ENCODE results near the gene RBBP4.
A peak's percentile ranks its signal among the peaks of the same experiment; 100 is the strongest.

RBBP4 gene

DNA sequence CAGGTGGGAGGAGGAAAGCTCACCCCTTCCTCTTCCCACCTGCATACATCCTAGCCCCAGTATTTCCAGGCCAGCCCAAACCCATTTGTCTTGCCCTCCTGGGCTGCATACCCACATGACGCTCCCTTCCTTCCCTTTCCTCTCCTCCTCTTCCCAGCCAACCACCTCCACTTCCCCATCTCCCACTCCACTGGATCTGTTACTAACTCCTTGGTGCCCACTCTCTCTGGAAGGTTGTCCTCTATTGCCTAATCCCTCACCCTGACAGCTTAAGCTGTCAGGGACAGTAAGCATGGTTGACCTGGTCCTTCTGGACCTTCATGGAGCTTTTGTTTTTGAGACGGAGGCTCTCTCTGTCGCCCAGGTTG, 74.6 kb downstream of the RBBP4 start:
- peak overlapping the region; percentile 23; the same call in 1 of the 2 replicates for H3K4me2 ChIP-seq (ENCODE audit: low read depth, low read length)
- no peak overlapping the region for H3K27ac ChIP-seq (ENCODE audit: low read length)
- H3K9me3 ChIP-seq (replicated peaks; ENCODE audit: insufficient read depth, low read length), result no peaks in the 10 kb centered on the region
- peak overlapping the region; percentile 61 for H2AFZ ChIP-seq (ENCODE audit: low read length)
- peaks cover 14% of the 10 kb centered on the region for H3K4me1 ChIP-seq (ENCODE audit: low read length)
- H3F3A ChIP-seq (ENCODE audit: insufficient read depth, low read length), result no peaks in the 10 kb centered on the region
- H3K27me3 ChIP-seq (replicated peaks; ENCODE audit: insufficient read depth, low read length), result no peaks in the 10 kb centered on the region
- H3K9me2 ChIP-seq (replicated peaks; ENCODE audit: insufficient read depth, low read length), result no peaks in the 10 kb centered on the region
- no peaks in the 10 kb centered on the region for H3K36me3 ChIP-seq (replicated peaks; ENCODE audit: insufficient read depth, low read length)
- no peak overlapping the region for H3K9ac ChIP-seq (ENCODE audit: low read length)
- H3K4me3 ChIP-seq (ENCODE audit: low read length), result no peak overlapping the region
- no peaks in the 10 kb centered on the region for H4K20me1 ChIP-seq (ENCODE audit: insufficient read depth, low read length)
- H3K79me2 ChIP-seq (ENCODE audit: low read length), result no peaks in the 10 kb centered on the region
- TF ChIP-seq EZH2phosphoT487 (IDR thresholded peaks at IDR 0.05; ENCODE audit: low read length), result no peak
- TF ChIP-seq, protein P1, sequence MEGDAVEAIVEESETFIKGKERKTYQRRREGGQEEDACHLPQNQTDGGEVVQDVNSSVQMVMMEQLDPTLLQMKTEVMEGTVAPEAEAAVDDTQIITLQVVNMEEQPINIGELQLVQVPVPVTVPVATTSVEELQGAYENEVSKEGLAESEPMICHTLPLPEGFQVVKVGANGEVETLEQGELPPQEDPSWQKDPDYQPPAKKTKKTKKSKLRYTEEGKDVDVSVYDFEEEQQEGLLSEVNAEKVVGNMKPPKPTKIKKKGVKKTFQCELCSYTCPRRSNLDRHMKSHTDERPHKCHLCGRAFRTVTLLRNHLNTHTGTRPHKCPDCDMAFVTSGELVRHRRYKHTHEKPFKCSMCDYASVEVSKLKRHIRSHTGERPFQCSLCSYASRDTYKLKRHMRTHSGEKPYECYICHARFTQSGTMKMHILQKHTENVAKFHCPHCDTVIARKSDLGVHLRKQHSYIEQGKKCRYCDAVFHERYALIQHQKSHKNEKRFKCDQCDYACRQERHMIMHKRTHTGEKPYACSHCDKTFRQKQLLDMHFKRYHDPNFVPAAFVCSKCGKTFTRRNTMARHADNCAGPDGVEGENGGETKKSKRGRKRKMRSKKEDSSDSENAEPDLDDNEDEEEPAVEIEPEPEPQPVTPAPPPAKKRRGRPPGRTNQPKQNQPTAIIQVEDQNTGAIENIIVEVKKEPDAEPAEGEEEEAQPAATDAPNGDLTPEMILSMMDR (IDR thresholded peaks at IDR 0.05; ENCODE audit: low read length), result no peak
- TF ChIP-seq EZH2 (optimal IDR thresholded peaks at IDR 0.05; ENCODE audit: low read depth, low read length), result no peak
- DNase-seq, result no peak

DNA sequence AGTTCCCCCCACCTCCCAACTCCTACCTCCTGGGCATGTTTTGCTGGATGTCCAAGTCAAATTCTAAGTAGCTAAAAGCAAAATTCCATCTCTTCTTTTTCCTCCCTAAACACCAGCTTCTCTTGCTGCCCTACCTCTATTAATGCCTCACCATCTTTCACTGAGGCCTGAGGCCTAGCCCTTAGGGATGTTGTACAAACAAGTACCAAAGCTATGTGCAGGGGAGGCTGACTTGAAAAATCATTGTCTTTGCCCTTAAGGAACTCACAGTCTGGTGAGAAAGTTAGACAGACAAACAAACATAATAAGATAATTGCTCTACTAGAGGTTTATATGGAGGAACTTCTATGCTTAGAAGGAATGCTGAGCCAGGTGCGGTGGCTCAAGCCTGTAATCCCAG, 76.9 kb downstream of the RBBP4 start:
- Histone ChIP-seq H3K4me1 (ENCODE audit: low read length) (peaks cover 14% of the 10 kb centered on the region), H3K27me3 (replicated peaks; ENCODE audit: insufficient read depth, low read length) (no peaks in the 10 kb centered on the region), H3K27ac (ENCODE audit: low read length) (no peak overlapping the region), H3K36me3 (replicated peaks; ENCODE audit: insufficient read depth, low read length) (no peaks in the 10 kb centered on the region), H2AFZ (ENCODE audit: low read length) (no peak overlapping the region), H4K20me1 (ENCODE audit: insufficient read depth, low read length) (no peaks in the 10 kb centered on the region), H3K4me2 (ENCODE audit: low read depth, low read length) (no peak overlapping the region), H3K9me2 (replicated peaks; ENCODE audit: insufficient read depth, low read length) (no peaks in the 10 kb centered on the region), H3F3A (ENCODE audit: insufficient read depth, low read length) (no peaks in the 10 kb centered on the region), H3K9me3 (replicated peaks; ENCODE audit: insufficient read depth, low read length) (no peaks in the 10 kb centered on the region), H3K9ac (ENCODE audit: low read length) (no peak overlapping the region), H3K4me3 (ENCODE audit: low read length) (no peak overlapping the region), H3K79me2 (ENCODE audit: low read length) (no peaks in the 10 kb centered on the region)
- TF ChIP-seq, protein P1 (IDR thresholded peaks at IDR 0.05; ENCODE audit: low read length), result no peak
- no peak for TF ChIP-seq EZH2 (optimal IDR thresholded peaks at IDR 0.05; ENCODE audit: low read depth, low read length)
- no peak for DNase-seq

DNA sequence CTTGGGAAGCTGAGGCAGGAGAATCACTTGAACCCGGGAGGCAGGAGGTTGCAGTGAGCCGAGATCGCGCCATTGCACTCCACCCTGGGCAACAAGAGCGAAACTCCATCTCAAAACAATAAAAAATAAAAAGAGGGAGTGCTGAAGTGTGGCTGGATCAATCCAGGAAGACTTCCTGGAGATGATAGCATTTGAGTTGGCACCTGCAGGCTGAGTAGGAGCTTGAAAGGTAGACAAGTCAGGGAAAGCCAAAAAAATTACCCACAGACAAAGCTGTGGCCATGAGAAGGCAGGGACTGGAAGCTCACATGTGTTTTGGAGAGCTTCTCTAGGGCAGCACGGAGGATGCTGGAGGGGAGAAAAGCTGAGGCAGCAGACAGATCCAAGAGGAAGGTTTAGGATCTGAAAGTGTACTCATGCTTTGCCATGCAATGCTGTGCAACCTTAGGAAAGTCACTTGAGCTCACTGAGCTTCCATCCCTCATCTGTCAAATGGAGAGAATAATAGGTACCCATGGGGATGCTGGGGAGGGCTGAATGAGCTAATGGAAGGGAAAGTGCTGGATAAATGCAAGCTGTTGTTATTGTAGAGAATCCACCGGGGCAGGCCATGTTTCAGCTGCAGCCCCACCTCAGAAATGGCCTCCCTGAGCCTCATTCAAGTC, 77.5 kb downstream of the RBBP4 start:
- Histone ChIP-seq H4K20me1 (ENCODE audit: insufficient read depth, low read length) (no peaks in the 10 kb centered on the region), H3K4me2 (ENCODE audit: low read depth, low read length) (no peak overlapping the region), H3K9me2 (replicated peaks; ENCODE audit: insufficient read depth, low read length) (no peaks in the 10 kb centered on the region), H3K27me3 (replicated peaks; ENCODE audit: insufficient read depth, low read length) (no peaks in the 10 kb centered on the region), H3K27ac (ENCODE audit: low read length) (no peak overlapping the region), H3K4me1 (ENCODE audit: low read length) (peaks cover 14% of the 10 kb centered on the region), H3K9me3 (replicated peaks; ENCODE audit: insufficient read depth, low read length) (no peaks in the 10 kb centered on the region), H2AFZ (ENCODE audit: low read length) (no peak overlapping the region), H3K36me3 (replicated peaks; ENCODE audit: insufficient read depth, low read length) (no peaks in the 10 kb centered on the region), H3K4me3 (ENCODE audit: low read length) (no peak overlapping the region), H3K79me2 (ENCODE audit: low read length) (no peaks in the 10 kb centered on the region), H3K9ac (ENCODE audit: low read length) (no peak overlapping the region), H3F3A (ENCODE audit: insufficient read depth, low read length) (no peaks in the 10 kb centered on the region)
- DNase-seq, result no peak
- no peak for TF ChIP-seq EZH2 (optimal IDR thresholded peaks at IDR 0.05; ENCODE audit: low read depth, low read length)

DNA sequence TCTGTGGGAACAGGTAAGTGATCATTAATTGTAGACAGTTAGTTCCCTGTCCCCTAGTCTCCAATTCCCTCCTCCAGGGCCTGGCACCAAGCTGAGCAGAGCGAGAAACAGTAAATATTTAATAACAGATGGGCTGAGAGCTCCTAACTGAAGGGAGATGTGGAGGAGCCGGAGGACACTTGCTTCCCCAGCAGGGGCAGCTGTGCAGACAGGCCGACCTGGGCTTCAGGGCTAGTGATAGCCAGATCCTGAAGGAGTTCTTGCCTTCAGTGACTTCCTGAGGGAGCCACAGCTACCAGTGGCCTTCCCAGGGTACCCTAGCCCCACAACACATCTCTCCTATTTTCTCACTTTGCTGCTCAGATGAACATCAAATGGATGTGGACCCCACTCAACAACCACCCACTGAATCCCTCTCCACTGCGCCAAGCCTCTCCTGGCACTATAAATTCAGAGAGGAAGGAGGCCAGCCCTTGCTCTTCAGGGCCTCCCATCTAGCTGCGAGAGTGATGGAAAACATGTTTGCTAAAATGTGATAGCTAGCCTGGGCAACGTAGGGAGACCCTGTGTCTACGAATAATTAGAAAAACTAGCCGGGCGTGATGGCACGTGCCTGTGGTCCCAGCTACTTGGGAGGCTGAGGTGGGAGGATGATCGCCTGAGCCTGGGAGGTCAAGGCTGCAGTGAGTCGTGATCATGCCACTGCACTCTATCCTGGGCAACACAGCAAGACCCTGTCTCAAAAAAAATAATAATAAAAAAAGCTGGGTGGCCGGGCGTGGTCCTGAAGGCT, 78.4 kb downstream of the RBBP4 start:
- no peaks in the 10 kb centered on the region for H3K27me3 ChIP-seq (replicated peaks; ENCODE audit: insufficient read depth, low read length)
- no peaks in the 10 kb centered on the region for H4K20me1 ChIP-seq (ENCODE audit: insufficient read depth, low read length)
- no peak overlapping the region for H3K9ac ChIP-seq (ENCODE audit: low read length)
- H3K27ac ChIP-seq (ENCODE audit: low read length), result no peak overlapping the region
- H3F3A ChIP-seq (ENCODE audit: insufficient read depth, low read length), result no peaks in the 10 kb centered on the region
- no peaks in the 10 kb centered on the region for H3K9me3 ChIP-seq (replicated peaks; ENCODE audit: insufficient read depth, low read length)
- no peak for TF ChIP-seq EZH2 (optimal IDR thresholded peaks at IDR 0.05; ENCODE audit: low read depth, low read length)
- TF ChIP-seq, protein P1 (IDR thresholded peaks at IDR 0.05; ENCODE audit: low read length), result no peak
- no peaks in the 10 kb centered on the region for H3K79me2 ChIP-seq (ENCODE audit: low read length)
- H3K4me1 ChIP-seq (ENCODE audit: low read length), result peaks cover 13% of the 10 kb centered on the region
- H3K4me2 ChIP-seq (ENCODE audit: low read depth, low read length), result no peak overlapping the region
- H3K9me2 ChIP-seq (replicated peaks; ENCODE audit: insufficient read depth, low read length), result no peaks in the 10 kb centered on the region
- no peak overlapping the region for H2AFZ ChIP-seq (ENCODE audit: low read length)
- H3K36me3 ChIP-seq (replicated peaks; ENCODE audit: insufficient read depth, low read length), result no peaks in the 10 kb centered on the region
- no peak for DNase-seq
- H3K4me3 ChIP-seq (ENCODE audit: low read length), result no peak overlapping the region
